ENCODE results near the gene GPR6. TPM values are rescaled to one million over a fixed set of nuclear protein-coding genes. Genes with fewer than 3 reads are reported as not detected.

The GPR6 gene
- total and polyA plus RNA-seq, 9 donors: not detected

DNA sequence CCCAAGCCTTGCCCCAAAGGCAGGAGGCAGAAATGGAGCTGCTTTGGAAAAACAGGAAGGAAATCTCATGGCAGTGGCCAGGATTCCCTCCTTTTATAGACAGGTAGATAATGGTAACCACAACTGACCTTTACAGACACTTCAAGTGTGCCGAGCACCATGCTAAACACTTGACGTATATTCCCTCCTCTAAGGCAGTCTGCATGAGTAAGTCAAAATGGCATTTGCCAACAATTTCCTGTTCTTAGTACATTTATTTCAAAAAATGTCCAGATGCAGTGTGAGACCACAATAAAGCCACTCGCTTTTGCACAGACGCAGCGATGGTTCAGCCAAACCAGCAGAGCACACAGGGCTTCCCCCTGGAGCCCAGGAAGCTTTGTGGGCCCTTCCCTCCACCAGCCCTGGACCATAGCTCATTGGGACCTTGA lies 16.5 kb upstream of the GPR6 start:
- no peak overlapping the region for H3K27ac ChIP-seq (ENCODE audit: low read length)
- DNase-seq: no peak
- 67% methylated on average over 5 of the region's 5 CpGs for WGBS (ENCODE audit: insufficient coverage)

DNA sequence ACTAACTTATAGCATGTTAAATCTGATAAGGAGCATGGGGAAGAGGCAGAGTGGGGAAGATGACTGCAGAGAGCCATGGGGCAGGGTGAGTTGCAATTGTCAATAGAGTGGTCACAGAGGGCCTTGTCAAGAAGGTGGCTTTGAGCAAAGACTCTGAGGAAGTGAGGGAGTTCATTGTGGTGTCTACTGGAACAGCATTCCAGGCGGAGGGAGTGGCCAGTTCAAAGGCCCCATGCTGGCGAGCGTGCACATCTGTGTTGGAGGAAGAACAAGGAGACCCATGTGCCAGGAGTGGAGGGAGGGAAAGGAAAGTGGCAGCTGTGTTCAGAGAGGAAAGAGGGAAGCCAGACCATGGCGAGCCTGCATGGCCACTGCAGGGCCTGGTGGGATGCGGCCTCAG lies 15.8 kb upstream of the GPR6 start:
- WGBS (ENCODE audit: insufficient coverage): 86% methylated on average over 5 of the region's 5 CpGs
- Histone ChIP-seq H3K4me3 (ENCODE audit: low read length) (no peak overlapping the region), H3K27ac (ENCODE audit: low read length) (no peak overlapping the region), H3K4me1 (ENCODE audit: control insufficient read depth, insufficient read depth, low read length) (no peaks in the 10 kb centered on the region), H3K9me3 (replicated peaks; ENCODE audit: control insufficient read depth, low read depth, low read length) (no peaks in the 10 kb centered on the region), H3K36me3 (ENCODE audit: control insufficient read depth, insufficient read depth, low read length) (no peaks in the 10 kb centered on the region), H3K27me3 (ENCODE audit: control insufficient read depth, insufficient read depth, low read length) (no peaks in the 10 kb centered on the region)
- DNase-seq: no peak

More for the DNA sequence above, 16.5 kb upstream of the GPR6 start:
- no peaks in the 10 kb centered on the region for H3K36me3 ChIP-seq (ENCODE audit: control insufficient read depth, insufficient read depth, low read length)
- no peak overlapping the region for H3K4me3 ChIP-seq (ENCODE audit: low read length)
- H3K9me3 ChIP-seq (replicated peaks; ENCODE audit: control insufficient read depth, low read depth, low read length): no peaks in the 10 kb centered on the region
- H3K27me3 ChIP-seq (ENCODE audit: control insufficient read depth, insufficient read depth, low read length): no peaks in the 10 kb centered on the region
- H3K4me1 ChIP-seq (ENCODE audit: control insufficient read depth, insufficient read depth, low read length): no peaks in the 10 kb centered on the region

DNA sequence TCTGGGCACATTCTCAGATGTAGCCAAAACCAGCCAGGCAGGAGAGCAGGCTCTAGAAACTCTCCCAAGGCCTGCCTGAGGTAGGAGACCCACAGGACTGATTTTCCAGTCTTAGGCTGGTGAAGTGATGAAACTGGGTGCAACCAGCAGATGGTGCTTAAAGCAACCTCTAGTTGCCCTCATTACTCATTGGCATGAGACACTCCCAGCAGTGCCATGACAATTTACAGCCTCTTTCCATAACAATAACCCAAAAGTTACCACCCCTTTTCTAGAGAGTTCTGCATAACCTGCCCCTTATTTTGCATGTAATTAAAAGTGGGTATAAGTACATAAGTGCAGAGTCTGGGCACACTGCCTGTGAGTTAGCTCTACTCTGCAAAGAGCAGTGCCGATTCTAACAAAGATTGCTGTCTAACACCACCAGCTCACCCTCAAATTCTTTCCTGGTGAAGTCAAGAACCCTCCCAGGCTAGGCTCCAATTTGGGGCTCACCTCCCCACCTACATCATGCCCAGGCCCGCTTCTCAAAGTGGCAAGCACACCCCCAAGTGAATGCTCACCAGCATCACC lies 14.4 kb upstream of the GPR6 start:
- no peaks in the 10 kb centered on the region for H3K9me3 ChIP-seq (replicated peaks; ENCODE audit: control insufficient read depth, low read depth, low read length)
- H3K27ac ChIP-seq (ENCODE audit: low read length): no peak overlapping the region
- H3K4me3 ChIP-seq (ENCODE audit: low read length): no peak overlapping the region
- H3K4me1 ChIP-seq (ENCODE audit: control insufficient read depth, insufficient read depth, low read length): no peaks in the 10 kb centered on the region
- no peaks in the 10 kb centered on the region for H3K36me3 ChIP-seq (ENCODE audit: control insufficient read depth, insufficient read depth, low read length)
- DNase-seq: no peak
- H3K27me3 ChIP-seq (ENCODE audit: control insufficient read depth, insufficient read depth, low read length): no peaks in the 10 kb centered on the region
- WGBS (ENCODE audit: insufficient coverage): 67% methylated on average over 1 of the region's 2 CpGs

DNA sequence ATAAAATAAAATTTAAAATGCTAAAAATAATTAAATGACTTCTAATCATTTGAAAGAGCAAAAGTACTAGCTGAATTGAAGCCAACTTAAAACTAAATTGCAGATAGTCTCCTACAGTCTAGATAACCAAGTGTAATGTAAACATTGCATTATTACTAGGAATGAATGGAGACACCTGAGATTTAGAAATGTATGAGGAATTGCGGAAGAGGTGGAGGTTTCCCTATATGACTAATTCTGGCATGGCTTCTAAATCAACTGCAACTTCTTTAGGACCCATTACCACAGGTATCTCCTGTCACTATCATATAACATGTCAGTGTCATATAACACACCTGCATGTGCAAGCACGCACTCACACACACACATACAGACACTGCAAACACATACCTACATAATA lies 13.2 kb upstream of the GPR6 start:
- Histone ChIP-seq H3K36me3 (ENCODE audit: control insufficient read depth, insufficient read depth, low read length) (no peaks in the 10 kb centered on the region), H3K9me3 (replicated peaks; ENCODE audit: control insufficient read depth, low read depth, low read length) (no peaks in the 10 kb centered on the region), H3K4me3 (ENCODE audit: low read length) (no peak overlapping the region), H3K27ac (ENCODE audit: low read length) (no peak overlapping the region), H3K27me3 (ENCODE audit: control insufficient read depth, insufficient read depth, low read length) (no peaks in the 10 kb centered on the region), H3K4me1 (ENCODE audit: control insufficient read depth, insufficient read depth, low read length) (no peaks in the 10 kb centered on the region)
- 81% methylated on average over 1 of the region's 2 CpGs for WGBS (ENCODE audit: insufficient coverage)
- no peak for DNase-seq

DNA sequence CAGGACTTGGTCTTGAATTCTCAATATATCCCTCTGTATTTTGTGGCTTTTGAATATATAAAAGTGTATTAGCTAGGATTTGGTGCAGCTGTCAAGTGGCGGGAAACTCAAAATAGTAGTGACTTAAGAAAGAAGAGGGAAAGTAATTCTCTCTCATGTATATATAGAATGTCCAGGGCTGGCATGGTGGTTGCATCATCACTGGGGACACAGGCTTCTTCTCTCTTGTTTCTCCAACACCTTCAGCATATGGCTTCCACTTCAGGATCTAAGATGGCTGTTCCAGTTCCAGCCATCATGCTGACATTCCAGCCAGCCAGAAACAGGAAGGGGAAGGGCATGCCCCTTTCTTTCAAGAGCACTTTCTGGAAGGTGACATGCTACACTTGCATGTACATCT lies 11.8 kb upstream of the GPR6 start:
- Histone ChIP-seq H3K9me3 (replicated peaks; ENCODE audit: control insufficient read depth, low read depth, low read length) (no peaks in the 10 kb centered on the region), H3K27me3 (ENCODE audit: control insufficient read depth, insufficient read depth, low read length) (no peaks in the 10 kb centered on the region), H3K4me1 (ENCODE audit: control insufficient read depth, insufficient read depth, low read length) (no peaks in the 10 kb centered on the region), H3K27ac (ENCODE audit: low read length) (no peak overlapping the region), H3K4me3 (ENCODE audit: low read length) (no peak overlapping the region), H3K36me3 (ENCODE audit: control insufficient read depth, insufficient read depth, low read length) (no peaks in the 10 kb centered on the region)
- no CpG with 5 or more reads among the region's 1 CpG for WGBS (ENCODE audit: insufficient coverage)
- no peak for DNase-seq

DNA sequence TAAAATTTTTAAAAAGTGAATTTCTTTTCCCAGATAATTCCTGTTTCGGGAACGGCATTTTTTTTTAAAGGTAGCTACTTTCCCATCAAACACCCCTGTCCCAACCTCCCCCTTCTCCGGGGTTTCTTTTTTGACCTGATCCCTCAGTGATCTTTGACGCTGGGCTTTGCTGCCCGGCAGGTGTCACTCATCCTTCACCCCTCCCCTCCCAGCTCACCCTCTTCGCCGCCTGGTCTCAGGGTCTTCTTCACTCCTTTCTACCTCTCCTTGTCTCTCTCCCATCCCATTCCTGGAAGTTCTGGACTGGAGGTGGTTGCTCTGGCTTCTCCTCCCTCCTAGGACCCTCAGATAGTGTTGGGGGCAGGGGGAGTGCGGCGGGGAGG lies 329 bp upstream of the GPR6 start:
- Histone ChIP-seq H3K9me3 (replicated peaks; ENCODE audit: control insufficient read depth, low read depth, low read length) (no peaks in the 10 kb centered on the region), H3K27me3 (ENCODE audit: control insufficient read depth, insufficient read depth, low read length) (peaks cover 29% of the 10 kb centered on the region), H3K4me3 (ENCODE audit: low read length) (no peak overlapping the region), H3K36me3 (ENCODE audit: control insufficient read depth, insufficient read depth, low read length) (no peaks in the 10 kb centered on the region), H3K27ac (ENCODE audit: low read length) (no peak overlapping the region), H3K4me1 (ENCODE audit: control insufficient read depth, insufficient read depth, low read length) (no peaks in the 10 kb centered on the region)
- WGBS (ENCODE audit: insufficient coverage): 38% methylated on average over 5 of the region's 9 CpGs
- DNase-seq: no peak

DNA sequence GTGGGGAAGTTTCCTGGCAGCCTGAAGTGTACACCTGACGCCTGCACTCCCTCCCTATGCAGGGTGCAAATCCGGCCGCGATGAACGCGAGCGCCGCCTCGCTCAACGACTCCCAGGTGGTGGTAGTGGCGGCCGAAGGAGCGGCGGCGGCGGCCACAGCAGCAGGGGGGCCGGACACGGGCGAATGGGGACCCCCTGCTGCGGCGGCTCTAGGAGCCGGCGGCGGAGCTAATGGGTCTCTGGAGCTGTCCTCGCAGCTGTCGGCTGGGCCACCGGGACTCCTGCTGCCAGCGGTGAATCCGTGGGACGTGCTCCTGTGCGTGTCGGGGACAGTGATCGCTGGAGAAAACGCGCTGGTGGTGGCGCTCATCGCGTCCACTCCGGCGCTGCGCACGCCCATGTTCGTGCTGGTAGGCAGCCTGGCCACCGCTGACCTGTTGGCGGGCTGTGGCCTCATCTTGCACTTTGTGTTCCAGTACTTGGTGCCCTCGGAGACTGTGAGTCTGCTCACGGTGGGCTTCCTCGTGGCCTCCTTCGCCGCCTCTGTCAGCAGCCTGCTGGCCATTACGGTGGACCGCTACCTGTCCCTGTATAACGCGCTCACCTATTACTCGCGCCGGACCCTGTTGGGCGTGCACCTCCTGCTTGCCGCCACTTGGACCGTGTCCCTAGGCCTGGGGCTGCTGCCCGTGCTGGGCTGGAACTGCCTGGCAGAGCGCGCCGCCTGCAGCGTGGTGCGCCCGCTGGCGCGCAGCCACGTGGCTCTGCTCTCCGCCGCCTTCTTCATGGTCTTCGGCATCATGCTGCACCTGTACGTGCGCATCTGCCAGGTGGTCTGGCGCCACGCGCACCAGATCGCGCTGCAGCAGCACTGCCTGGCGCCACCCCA lies 1.2 kb downstream of the GPR6 start:
- Histone ChIP-seq H3K4me1 (ENCODE audit: control insufficient read depth, insufficient read depth, low read length) (no peaks in the 10 kb centered on the region), H3K9me3 (replicated peaks; ENCODE audit: control insufficient read depth, low read depth, low read length) (no peaks in the 10 kb centered on the region), H3K4me3 (ENCODE audit: low read length) (no peak overlapping the region), H3K27ac (ENCODE audit: low read length) (no peak overlapping the region), H3K36me3 (ENCODE audit: control insufficient read depth, insufficient read depth, low read length) (no peaks in the 10 kb centered on the region), H3K27me3 (ENCODE audit: control insufficient read depth, insufficient read depth, low read length) (peaks cover 29% of the 10 kb centered on the region)
- 7% methylated on average over 80 of the region's 81 CpGs for WGBS (ENCODE audit: insufficient coverage)
- no peak for DNase-seq

DNA sequence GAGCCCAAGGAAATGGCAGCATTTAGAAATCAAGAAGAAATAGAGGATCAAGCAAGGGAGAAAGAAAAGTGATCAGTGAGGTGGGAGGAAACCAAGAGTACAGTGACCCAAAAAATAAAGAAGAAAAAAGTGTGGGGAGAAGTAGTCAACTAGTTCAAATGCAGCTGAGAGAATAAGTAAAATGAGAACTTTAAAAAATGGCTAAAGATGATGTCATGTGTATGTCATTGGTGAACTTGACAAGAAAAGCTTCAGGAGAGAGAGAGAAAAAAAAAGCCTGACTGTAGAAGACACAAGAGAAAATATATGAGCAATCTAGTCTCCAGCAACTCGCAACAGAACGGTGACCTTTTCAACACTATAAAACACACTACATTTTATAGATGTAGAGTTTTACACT lies 6.3 kb downstream of the GPR6 start:
- H3K27me3 ChIP-seq (ENCODE audit: control insufficient read depth, insufficient read depth, low read length): peaks cover 10% of the 10 kb centered on the region
- H3K9me3 ChIP-seq (replicated peaks; ENCODE audit: control insufficient read depth, low read depth, low read length): no peaks in the 10 kb centered on the region
- no peak for DNase-seq
- no peak overlapping the region for H3K27ac ChIP-seq (ENCODE audit: low read length)
- H3K4me1 ChIP-seq (ENCODE audit: control insufficient read depth, insufficient read depth, low read length): no peaks in the 10 kb centered on the region
- no CpG with 5 or more reads among the region's 2 CpGs for WGBS (ENCODE audit: insufficient coverage)
- no peaks in the 10 kb centered on the region for H3K36me3 ChIP-seq (ENCODE audit: control insufficient read depth, insufficient read depth, low read length)
- no peak overlapping the region for H3K4me3 ChIP-seq (ENCODE audit: low read length)

DNA sequence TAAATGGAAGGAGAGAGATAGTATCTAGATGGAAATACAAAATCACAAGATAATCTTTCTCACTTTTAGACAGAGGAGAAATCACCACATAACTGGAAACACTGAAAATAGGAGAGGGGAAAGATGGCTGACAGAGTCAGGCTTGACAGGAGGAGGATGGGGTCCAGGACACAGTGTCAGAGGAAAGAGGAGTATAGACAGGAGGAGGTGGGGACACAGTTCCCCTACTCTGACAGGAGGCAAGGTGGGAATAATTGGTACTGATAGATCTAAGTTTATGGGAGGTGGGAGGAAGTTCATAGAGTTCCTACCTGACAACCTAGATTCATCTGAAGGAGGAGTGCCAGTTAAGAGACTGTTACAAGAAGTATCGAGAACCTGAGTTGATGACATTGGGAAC lies 9.1 kb downstream of the GPR6 start:
- H3K27me3 ChIP-seq (ENCODE audit: control insufficient read depth, insufficient read depth, low read length): no peaks in the 10 kb centered on the region
- no peaks in the 10 kb centered on the region for H3K9me3 ChIP-seq (replicated peaks; ENCODE audit: control insufficient read depth, low read depth, low read length)
- H3K4me1 ChIP-seq (ENCODE audit: control insufficient read depth, insufficient read depth, low read length): no peaks in the 10 kb centered on the region
- no CpG with 5 or more reads among the region's 1 CpG for WGBS (ENCODE audit: insufficient coverage)
- H3K4me3 ChIP-seq (ENCODE audit: low read length): no peak overlapping the region
- no peak overlapping the region for H3K27ac ChIP-seq (ENCODE audit: low read length)
- no peaks in the 10 kb centered on the region for H3K36me3 ChIP-seq (ENCODE audit: control insufficient read depth, insufficient read depth, low read length)
- DNase-seq: no peak

DNA sequence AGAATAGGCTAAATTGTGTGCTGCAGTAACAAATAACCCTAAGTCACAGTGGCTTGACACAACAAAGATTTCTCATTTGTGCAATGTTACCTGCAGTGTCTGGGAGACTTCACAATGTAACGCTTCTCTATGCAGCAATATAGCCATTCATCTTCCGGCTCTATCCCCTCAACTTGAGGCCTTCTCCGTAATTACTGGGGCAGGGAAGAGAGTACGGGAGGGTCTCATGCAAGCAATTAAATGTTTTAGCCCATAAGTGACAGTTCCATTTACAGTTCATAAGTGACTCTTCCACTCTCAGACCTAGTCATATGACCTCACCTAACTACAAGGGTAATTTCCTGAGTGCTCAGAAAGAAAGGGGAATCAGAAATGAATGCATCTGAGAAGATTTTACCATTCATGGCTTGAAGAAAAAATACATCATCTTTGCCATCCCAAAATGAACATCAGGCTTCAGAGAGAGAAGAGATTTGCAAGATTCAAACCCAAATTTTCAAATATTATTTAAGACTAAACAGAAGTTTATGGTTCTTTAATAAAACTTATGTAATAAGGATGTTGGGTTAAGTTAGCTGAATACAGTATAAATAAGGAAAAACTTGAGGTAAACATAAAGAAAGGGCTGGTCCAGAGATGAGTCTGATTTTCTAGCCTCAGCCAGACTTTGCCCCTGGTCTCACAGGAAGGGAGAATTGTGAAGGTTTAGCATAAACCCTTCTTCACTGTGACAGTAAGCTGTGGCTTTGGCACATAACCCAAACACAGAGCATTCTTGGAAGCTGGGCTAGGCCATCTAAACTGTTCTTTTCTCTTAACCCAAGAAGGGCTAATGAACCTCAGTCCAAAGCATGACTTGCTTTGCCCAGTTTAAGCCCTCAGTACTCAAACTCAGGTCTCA lies 13.3 kb downstream of the GPR6 start:
- Histone ChIP-seq H3K27me3 (ENCODE audit: control insufficient read depth, insufficient read depth, low read length) (no peaks in the 10 kb centered on the region), H3K4me3 (ENCODE audit: low read length) (no peak overlapping the region), H3K4me1 (ENCODE audit: control insufficient read depth, insufficient read depth, low read length) (no peaks in the 10 kb centered on the region), H3K36me3 (ENCODE audit: control insufficient read depth, insufficient read depth, low read length) (no peaks in the 10 kb centered on the region), H3K27ac (ENCODE audit: low read length) (no peak overlapping the region), H3K9me3 (replicated peaks; ENCODE audit: control insufficient read depth, low read depth, low read length) (no peaks in the 10 kb centered on the region)
- no CpG with 5 or more reads among the region's 4 CpGs for WGBS (ENCODE audit: insufficient coverage)
- no peak for DNase-seq
